ENCODE results near the gene PTPRN. TPM values are rescaled to one million over a fixed set of nuclear protein-coding genes. Genes with fewer than 3 reads are reported as not detected.
A peak's percentile ranks its signal among the peaks of the same experiment; 100 is the strongest.

The PTPRN gene
- polyA plus RNA-seq, 2 of the 4 experiments (the other 2 are of a cell fraction) = 0.44 to 1.1 TPM

DNA sequence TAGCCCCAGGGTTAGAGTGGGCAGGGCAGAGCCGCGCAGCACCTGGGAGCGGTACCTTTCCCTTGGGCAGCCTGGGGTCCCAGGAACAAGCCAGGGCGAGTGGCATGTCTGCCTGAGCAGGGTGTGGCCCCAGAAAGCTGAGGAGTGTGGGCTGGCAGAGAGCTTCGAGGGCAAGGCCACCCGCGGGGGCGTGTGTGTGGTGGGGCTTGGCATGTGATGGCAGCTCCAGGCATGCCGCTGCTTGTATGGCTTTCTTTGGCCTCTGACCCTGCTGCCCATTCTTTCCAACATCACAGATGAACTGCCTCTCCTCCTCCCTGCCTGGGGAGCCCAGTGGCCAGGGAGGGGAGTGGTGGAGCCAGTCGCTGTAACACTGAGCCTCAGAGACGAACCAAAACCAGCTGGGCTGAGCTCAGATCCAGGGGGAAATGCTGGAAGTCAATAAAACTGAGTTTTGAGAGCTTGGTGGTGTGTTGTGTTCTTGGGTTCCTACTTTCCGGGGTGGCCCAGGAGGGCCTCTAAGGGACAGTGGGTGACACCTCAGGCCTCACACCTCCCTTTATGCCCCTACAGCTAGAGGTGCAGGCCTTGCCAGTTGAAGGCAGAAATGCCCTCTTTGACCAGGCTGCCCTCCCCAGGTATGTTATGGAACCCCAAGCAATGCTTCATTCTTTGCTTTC lies 22.6 kb downstream of the PTPRN start:
- ChIA-PET POLR2A (interaction anchor here (0.8 to 1.2 kb wide), 2 partner anchors 12 to 22 kb away, joined by 3 to 4 read pairs; no protein-coding TSS in a partner anchor), CTCF (interaction anchor here (0.6 to 16.3 kb wide), 11 partner anchors 9 to 271 kb away, joined by 3 to 540 read pairs (median 5); partner anchors contain the start of genes DNAJB2, TUBA4A and TUBA4B)
- Histone ChIP-seq H3K4me2 (no peak overlapping the region), H3K9me3 (no peaks in the 10 kb centered on the region), H3K27ac (0 out of 6 replicates have a peak overlapping the region, but pooled peaks of 1 of the 2 experiments have one; percentile 36), H3K4me1 (peaks cover 17% of the 10 kb centered on the region), H3K4me3 (no peak overlapping the region)
- ATAC-seq = peak; percentile 4 to 14; a peak in 2 of 6 replicates
- DNase-seq (ENCODE audit: low read depth in 1 of 2, low spot score in 1 of 2) = no peak
- no peak for TF ChIP-seq HOXB5 (CRISPR knock-in tag; IDR thresholded peaks at IDR 0.05)
- TF ChIP-seq CHD4 (IDR thresholded peaks at IDR 0.05; ENCODE audit: borderline replicate concordance) = no peak
- no peak for TF ChIP-seq RFX5 (IDR thresholded peaks at IDR 0.05)
- TF ChIP-seq RAD21 (conservative IDR thresholded peaks at IDR 0.05 in 1 of 2, IDR thresholded peaks at IDR 0.05 in 1 of 2) = no peak
- TF ChIP-seq TP53 (CRISPR knock-in tag; IDR thresholded peaks at IDR 0.05) = no peak
- TF ChIP-seq, protein P1, sequence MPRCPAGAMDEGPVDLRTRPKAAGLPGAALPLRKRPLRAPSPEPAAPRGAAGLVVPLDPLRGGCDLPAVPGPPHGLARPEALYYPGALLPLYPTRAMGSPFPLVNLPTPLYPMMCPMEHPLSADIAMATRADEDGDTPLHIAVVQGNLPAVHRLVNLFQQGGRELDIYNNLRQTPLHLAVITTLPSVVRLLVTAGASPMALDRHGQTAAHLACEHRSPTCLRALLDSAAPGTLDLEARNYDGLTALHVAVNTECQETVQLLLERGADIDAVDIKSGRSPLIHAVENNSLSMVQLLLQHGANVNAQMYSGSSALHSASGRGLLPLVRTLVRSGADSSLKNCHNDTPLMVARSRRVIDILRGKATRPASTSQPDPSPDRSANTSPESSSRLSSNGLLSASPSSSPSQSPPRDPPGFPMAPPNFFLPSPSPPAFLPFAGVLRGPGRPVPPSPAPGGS (IDR thresholded peaks at IDR 0.05) = no peak
- TF ChIP-seq, protein P2, sequence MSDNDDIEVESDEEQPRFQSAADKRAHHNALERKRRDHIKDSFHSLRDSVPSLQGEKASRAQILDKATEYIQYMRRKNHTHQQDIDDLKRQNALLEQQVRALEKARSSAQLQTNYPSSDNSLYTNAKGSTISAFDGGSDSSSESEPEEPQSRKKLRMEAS (IDR thresholded peaks at IDR 0.05) = no peak
- no peak for TF ChIP-seq ESRRA (IDR thresholded peaks at IDR 0.05; ENCODE audit: borderline replicate concordance, low read length)
- no peak for TF ChIP-seq CBX8 (IDR thresholded peaks at IDR 0.05)
- 87% methylated on average over 12 of the region's 12 CpGs for WGBS (ENCODE audit: missing lambda C conversion rate)
- FAIRE-seq = no peak

- DNase-seq (ENCODE audit: low read depth in 1 of 2, low spot score in 1 of 2) (no peak), ATAC-seq (0 out of 6 replicates have a peak, but pooled peaks of 1 of the 2 experiments have one; percentile 7), FAIRE-seq (no peak)
- Histone ChIP-seq H3K9me3 (no peaks in the 10 kb centered on the region), H3K27ac (peak overlapping the region in 1 of 2 experiments; percentile 36; a peak in 1 of 6 replicates), H3K4me2 (no peak overlapping the region), H3K4me3 (no peak overlapping the region), H3K4me1 (peaks cover 21% of the 10 kb centered on the region)
- ChIA-PET POLR2A (interaction anchor here (0.8 to 1.2 kb wide), 2 partner anchors 12 to 22 kb away, joined by 3 to 4 read pairs; no protein-coding TSS in a partner anchor), CTCF (interaction anchor here (0.8 to 16.2 kb wide), 8 partner anchors 8 to 115 kb away, joined by 3 to 540 read pairs (median 6); partner anchors contain the start of gene DNAJB2)
- no peak for TF ChIP-seq NPAS2 (CRISPR knock-in tag; IDR thresholded peaks at IDR 0.05; ENCODE audit: borderline replicate concordance)
- TF ChIP-seq HOXA7 (CRISPR knock-in tag; IDR thresholded peaks at IDR 0.05) = no peak
- TF ChIP-seq HEYL (CRISPR knock-in tag; IDR thresholded peaks at IDR 0.05) = no peak
- no peak for TF ChIP-seq HOXB13 (CRISPR knock-in tag; IDR thresholded peaks at IDR 0.05; ENCODE audit: low read depth)
- TF ChIP-seq, protein P3, sequence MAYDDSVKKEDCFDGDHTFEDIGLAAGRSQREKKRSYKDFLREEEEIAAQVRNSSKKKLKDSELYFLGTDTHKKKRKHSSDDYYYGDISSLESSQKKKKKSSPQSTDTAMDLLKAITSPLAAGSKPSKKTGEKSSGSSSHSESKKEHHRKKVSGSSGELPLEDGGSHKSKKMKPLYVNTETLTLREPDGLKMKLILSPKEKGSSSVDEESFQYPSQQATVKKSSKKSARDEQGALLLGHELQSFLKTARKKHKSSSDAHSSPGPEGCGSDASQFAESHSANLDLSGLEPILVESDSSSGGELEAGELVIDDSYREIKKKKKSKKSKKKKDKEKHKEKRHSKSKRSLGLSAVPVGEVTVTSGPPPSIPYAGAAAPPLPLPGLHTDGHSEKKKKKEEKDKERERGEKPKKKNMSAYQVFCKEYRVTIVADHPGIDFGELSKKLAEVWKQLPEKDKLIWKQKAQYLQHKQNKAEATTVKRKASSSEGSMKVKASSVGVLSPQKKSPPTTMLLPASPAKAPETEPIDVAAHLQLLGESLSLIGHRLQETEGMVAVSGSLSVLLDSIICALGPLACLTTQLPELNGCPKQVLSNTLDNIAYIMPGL (CRISPR knock-in tag; IDR thresholded peaks at IDR 0.05; ENCODE audit: borderline replicate concordance) = no peak
- TF ChIP-seq CEBPB (IDR thresholded peaks at IDR 0.05) = no peak
- TF ChIP-seq USF2 (IDR thresholded peaks at IDR 0.05) = no peak
- TF ChIP-seq HOXB5 (CRISPR knock-in tag; IDR thresholded peaks at IDR 0.05) = no peak
- 91% methylated on average over 13 of the region's 17 CpGs for WGBS (ENCODE audit: missing lambda C conversion rate)
These were observed 23.2 kb downstream of the PTPRN start for GRCh38 chr2:219285894-219286425.

- DNase-seq (ENCODE audit: low read depth in 1 of 2, low spot score in 1 of 2) (no peak), ATAC-seq (no peak), FAIRE-seq (no peak)
- Histone ChIP-seq H3K4me2 (no peak overlapping the region), H3K4me3 (no peak overlapping the region), H3K27ac (peak overlapping the region in 1 of 2 experiments; percentile 21; a peak in 1 of 6 replicates), H3K9me3 (no peaks in the 10 kb centered on the region), H3K4me1 (peaks cover 27% of the 10 kb centered on the region)
- POLR2A ChIA-PET = interaction anchor here (1.0 kb wide), 1 partner anchor 11 kb away, joined by 5 read pairs; no protein-coding TSS in a partner anchor
- CTCF ChIA-PET = interaction anchor here (0.9 to 16.2 kb wide), 5 partner anchors 8 to 114 kb away, joined by 3 to 540 read pairs (median 7); partner anchors contain the start of gene DNAJB2
- WGBS (ENCODE audit: missing lambda C conversion rate) = 84% methylated on average over 11 of the region's 12 CpGs
- TF ChIP-seq RFX5 (IDR thresholded peaks at IDR 0.05) (no peak), E2F6 (IDR thresholded peaks at IDR 0.05; ENCODE audit: borderline replicate concordance, low read depth) (no peak), BHLHE40 (IDR thresholded peaks at IDR 0.05; ENCODE audit: low read depth, low read length) (no peak), HOXB13 (CRISPR knock-in tag; IDR thresholded peaks at IDR 0.05; ENCODE audit: low read depth) (no peak), ESRRA (IDR thresholded peaks at IDR 0.05; ENCODE audit: borderline replicate concordance, low read length) (no peak), NFE2L2 (conservative IDR thresholded peaks at IDR 0.05; ENCODE audit: low read length) (no peak), RAD21 (conservative IDR thresholded peaks at IDR 0.05 in 1 of 2, IDR thresholded peaks at IDR 0.05 in 1 of 2) (no peak), ZFP36 (IDR thresholded peaks at IDR 0.05; ENCODE audit: borderline replicate concordance, partially characterized antibody) (no peak), MAZ (IDR thresholded peaks at IDR 0.05; ENCODE audit: borderline replicate concordance, low read depth, low read length) (no peak), ZNF302 (CRISPR knock-in tag; IDR thresholded peaks at IDR 0.05) (no peak)
- TF ChIP-seq, protein P4, sequence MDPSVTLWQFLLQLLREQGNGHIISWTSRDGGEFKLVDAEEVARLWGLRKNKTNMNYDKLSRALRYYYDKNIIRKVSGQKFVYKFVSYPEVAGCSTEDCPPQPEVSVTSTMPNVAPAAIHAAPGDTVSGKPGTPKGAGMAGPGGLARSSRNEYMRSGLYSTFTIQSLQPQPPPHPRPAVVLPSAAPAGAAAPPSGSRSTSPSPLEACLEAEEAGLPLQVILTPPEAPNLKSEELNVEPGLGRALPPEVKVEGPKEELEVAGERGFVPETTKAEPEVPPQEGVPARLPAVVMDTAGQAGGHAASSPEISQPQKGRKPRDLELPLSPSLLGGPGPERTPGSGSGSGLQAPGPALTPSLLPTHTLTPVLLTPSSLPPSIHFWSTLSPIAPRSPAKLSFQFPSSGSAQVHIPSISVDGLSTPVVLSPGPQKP (IDR thresholded peaks at IDR 0.05; ENCODE audit: low read depth, low read length) = no peak
These were observed 23.8 kb downstream of the PTPRN start for GRCh38 chr2:219285373-219285735.
